NCI-H2196 (cell line): Measurements from ENCODE around the gene LGALS7.
"Not testable (repeated sequence)": the region's sequence is repeated elsewhere in the genome, so short reads cannot be mapped to it uniquely, and the experiment has no call there.

Experiments used
- DNase-seq: peaks from one replicate; lab custom pipeline; 2025; ENCODE audit not compliant: unreplicated experiment; lab: John Stamatoyannopoulos, UW

The LGALS7 gene

GRCh38 chr19:38774181-38774950 is 1.0 kb upstream of the LGALS7 start:
- no peak for DNase-seq

DNA sequence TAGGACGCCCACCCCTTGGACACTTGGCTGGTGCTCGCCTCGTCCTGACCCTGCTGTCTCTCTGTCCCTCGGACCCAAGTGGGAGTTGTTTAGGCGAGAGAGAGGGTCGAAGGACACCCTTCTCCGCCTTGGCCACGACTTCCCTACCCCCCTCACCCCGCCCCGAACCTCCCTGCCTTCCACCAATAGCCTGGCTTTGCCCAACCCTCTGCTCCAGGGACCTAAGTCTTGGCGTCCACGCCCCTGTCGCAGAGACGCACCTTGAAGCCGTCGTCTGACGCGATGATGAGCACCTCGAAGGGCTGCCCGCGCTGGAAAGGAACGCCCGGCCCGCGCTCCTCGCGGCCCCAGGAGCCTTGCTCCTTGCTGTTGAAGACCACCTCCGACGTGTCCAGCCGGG is 1.7 kb downstream of the LGALS7 start:
- DNase-seq: not testable (repeated sequence)

- DNase-seq: not testable (repeated sequence)
Measured at GRCh38 chr19:38770949-38771275, 2.4 kb downstream of the LGALS7 start.

GRCh38 chr19:38770228-38770948 is 2.9 kb downstream of the LGALS7 start:
- DNase-seq: not testable (repeated sequence)

DNA sequence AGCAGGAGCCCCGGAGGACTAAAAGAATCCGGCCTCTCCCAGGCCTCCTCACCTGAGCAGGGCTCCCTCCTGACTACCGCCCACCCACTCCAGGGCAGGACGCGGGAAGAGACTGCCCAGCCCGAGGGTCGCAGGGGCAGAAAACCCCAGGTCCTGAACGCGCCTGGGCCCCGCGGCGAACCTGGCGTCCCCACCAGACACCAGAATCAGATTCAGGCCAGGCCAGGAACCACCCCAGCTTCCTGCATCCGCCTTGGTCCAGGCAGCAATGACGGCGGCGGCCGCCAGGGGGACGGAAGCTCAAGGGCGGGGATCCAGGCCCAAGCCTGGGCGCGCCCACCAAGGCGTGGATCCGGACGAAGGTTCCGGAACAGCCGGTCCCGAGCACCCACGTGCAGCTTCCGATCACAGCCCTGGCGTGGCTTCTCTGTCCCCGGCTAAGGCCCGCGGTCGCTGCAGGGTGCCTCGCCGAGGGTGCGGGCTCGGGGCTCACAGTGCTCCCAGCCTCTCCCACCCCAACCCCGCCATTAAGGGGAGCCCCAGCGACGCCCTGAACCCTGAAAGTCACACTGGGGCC is 3.6 kb downstream of the LGALS7 start:
- DNase-seq: no peak

DNA sequence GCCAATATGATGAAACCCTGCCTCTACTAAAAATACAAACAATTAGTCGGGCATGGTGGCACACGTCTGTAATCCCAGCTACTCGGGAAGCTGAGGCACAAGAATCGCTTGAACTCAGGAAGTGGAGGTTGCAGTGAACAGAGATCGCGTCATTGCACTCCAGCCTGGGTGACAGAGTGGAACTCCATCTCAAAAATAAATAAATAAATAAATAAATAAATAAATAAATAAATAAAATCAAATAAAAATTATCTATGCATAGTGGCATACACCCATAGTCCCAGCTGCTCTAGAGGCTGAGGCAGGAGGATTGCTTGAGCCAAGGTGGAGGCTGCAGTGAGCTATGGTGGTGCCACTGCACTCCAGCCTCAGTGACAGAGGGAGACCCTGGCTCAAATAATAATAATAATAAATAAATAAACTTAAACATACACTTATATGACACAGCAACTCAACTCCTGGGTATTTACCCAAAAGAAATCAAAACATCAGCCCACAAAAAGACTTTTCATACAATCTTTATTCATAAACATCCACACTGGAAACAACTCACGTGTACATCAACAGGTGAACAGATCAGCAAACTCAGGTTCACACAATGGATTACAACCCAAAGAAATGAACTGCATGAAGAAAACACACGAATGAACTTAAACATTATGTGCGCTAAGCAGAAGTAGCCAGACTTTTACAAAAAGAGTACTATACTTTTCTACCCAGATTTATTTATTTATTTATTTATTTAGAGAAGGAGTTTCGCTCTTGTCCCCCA is 6.9 kb downstream of the LGALS7 start:
- DNase-seq: no peak

- DNase-seq: no peak
Measured at GRCh38 chr19:38765214-38765613, 8.1 kb downstream of the LGALS7 start.

- DNase-seq: no peak
Measured at GRCh38 chr19:38763795-38764220, 9.5 kb downstream of the LGALS7 start.

DNA sequence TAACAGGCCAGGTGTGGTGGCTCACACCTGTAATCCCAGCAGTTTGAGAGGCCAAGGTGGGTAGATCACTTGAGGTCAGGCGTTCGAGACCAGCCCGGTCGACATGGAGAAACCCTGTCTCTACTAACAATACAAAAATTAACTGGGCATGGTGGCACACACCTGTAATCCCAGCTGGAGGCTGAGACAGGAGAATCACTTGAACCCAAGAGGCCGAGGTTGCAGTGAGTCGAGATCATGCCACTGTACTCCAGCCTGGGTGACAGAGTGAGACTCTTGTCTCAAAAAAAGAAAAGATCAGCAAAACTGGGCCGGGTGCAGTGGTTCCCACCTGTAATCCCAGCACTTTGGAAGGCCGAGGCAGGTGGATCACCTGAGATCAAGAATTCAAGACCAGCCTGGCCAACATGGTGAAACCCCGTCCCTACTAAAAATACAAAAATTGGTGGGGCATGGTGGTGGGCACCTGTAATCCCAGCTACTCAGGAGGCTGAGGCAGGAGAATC is 11.4 kb downstream of the LGALS7 start:
- DNase-seq: not testable (repeated sequence)

DNA sequence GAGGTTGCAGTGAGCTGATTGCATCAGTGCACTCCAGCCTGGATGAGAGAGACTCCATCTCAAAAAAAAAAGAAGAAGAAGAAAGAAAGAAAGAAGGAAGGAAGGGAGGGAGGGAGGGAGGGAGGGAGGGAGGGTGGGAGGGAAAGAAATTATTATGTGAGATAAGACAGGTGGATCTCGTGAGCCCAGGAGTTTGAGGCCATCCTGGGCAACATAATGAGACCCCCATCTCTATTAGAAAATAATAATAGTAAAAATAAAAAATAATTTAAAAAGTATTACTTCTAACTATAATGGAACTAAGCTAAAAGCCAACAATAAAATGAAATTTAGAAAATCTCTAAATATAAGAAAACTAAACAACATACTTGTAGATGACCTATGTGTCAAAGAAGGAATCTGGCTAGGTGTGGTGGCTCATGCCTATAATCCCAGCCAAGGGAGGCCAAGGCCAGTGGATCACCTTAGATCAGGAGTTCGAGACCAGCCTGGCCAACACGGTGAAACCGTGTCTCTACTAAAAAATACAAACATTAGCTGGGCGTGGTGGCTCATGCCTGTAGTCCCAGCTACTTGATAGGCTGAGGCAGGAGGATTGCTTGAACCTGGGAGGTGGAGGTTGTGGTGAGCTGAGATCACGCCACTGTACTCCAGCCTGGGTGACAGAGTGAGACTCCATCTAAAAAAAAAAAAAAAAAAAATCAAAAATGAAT is 12.4 kb downstream of the LGALS7 start:
- DNase-seq: not testable (repeated sequence)

GRCh38 chr19:38759590-38760003 is 13.7 kb downstream of the LGALS7 start:
- no peak for DNase-seq

DNA sequence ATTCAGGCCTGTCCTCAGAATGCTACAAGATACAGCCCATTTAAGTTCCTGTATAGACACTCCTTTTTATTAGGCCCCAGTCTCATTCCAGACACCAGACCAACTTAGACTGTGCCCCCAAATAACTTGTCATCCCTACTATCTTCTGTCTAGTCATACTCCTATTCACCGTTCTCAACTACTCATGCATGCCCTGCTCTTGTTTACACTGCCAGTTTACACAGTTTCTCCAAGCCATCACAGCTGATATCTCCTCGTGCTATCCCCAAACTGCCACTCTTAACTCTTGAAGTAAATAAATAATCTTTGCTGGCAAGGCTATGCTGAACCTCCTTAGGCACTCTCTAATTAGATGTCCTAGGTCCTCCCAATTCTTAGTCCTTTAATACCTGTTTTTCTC is 19.1 kb downstream of the LGALS7 start:
- DNase-seq: not testable (repeated sequence)

- not testable (repeated sequence) for DNase-seq
Measured at GRCh38 chr19:38753783-38754182, 19.5 kb downstream of the LGALS7 start.

- no peak for DNase-seq
Measured at GRCh38 chr19:38745316-38745715, 28.0 kb downstream of the LGALS7 start.

DNA sequence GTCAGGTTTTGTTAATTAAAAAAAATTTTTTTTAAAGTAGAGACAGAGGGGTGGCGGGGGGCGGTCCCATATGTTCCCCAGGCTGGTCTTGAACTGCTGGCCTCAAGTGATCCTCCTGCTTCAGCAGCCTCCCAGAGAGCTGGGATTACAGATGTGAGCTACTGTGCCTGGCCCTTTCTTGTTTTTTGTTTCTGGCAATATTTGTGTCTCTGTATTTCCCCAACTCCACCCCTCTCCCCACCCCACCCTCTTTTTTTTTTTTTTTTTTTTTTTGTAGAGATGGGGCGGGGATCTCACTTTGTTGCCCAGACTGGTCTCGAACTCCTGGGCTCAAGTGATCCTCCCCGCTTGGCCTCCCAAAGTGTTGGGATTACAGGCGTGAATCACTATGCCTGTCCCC is 28.4 kb downstream of the LGALS7 start:
- no peak for DNase-seq

- no peak for DNase-seq
Measured at GRCh38 chr19:38744298-38744681, 29.0 kb downstream of the LGALS7 start, which contains the start of gene CAPN12. CAPN12 (minus strand) TSS chr19:38744474; CDS start chr19:38744165, 309 bp downstream.

- DNase-seq: no peak
Measured at GRCh38 chr19:38743394-38744297, 29.7 kb downstream of the LGALS7 start.

DNA sequence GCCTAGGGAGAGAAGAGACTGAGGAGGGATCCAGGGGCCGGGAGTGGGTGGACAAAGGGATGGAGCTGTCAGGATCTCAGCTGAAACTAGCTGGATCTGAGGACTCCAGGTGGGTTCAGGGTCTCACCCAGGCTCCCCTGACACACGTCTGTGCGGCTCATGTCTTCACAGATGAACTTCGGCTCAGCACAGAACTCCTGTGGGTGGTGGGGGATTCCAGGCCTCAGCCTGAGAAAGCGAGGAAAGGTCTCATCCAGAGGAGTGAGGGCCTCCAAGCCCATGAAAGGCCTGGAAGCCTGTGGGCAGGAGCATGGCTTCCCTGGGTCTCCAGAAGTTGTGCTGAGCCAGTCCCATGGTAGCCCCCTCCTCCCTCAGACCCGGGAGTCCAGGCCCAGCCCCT is 30.4 kb downstream of the LGALS7 start:
- no peak for DNase-seq

- no peak for DNase-seq
Measured at GRCh38 chr19:38742296-38742695, 31.0 kb downstream of the LGALS7 start.
